ENCODE measurements around the gene TYW3. TPM values are rescaled to one million over a fixed set of nuclear protein-coding genes. Genes with fewer than 3 reads are reported as not detected.

TYW3 gene
- total RNA-seq, 4 donors from 2014 or later, result 11.1 to 14.6 (median 13.3) TPM

GRCh38 chr1:74690364-74690696 lies 42.6 kb upstream of the TYW3 start:
- 0 to 2% methylated on average over 2 of the region's 2 CpGs for WGBS, 2 donors
- H3K4me3 ChIP-seq, result no peak overlapping the region
- H3K27ac ChIP-seq, result no peak overlapping the region
- H3K27me3 ChIP-seq, result no peaks in the 10 kb centered on the region
- H3K4me1 ChIP-seq, result no peaks in the 10 kb centered on the region
- TF ChIP-seq EP300 (IDR thresholded peaks at IDR 0.05) (no peak), POLR2A (IDR thresholded peaks at IDR 0.05) (no peak), CTCF (IDR thresholded peaks at IDR 0.05) (no peak)
- no peaks in the 10 kb centered on the region for H3K9me3 ChIP-seq
- no peak for DNase-seq (ENCODE audit: low spot score in 2 of 2)
- no peaks in the 10 kb centered on the region for H3K36me3 ChIP-seq

GRCh38 chr1:74690909-74691308 lies 42.0 kb upstream of the TYW3 start:
- Histone ChIP-seq H3K9me3 (no peaks in the 10 kb centered on the region), H3K27ac (no peak overlapping the region), H3K4me3 (no peak overlapping the region), H3K4me1 (no peaks in the 10 kb centered on the region), H3K27me3 (no peaks in the 10 kb centered on the region), H3K36me3 (no peaks in the 10 kb centered on the region)
- WGBS, 2 donors, result 84 to 85% methylated on average over 4 of the region's 4 CpGs
- TF ChIP-seq EP300 (IDR thresholded peaks at IDR 0.05) (no peak), CTCF (IDR thresholded peaks at IDR 0.05) (no peak), POLR2A (IDR thresholded peaks at IDR 0.05) (no peak)
- no peak for DNase-seq (ENCODE audit: low spot score in 2 of 2)

GRCh38 chr1:74693473-74693872 lies 39.5 kb upstream of the TYW3 start:
- H3K27ac ChIP-seq, result no peak overlapping the region
- 70 to 89% methylated on average over 2 of the region's 2 CpGs for WGBS, 2 donors
- H3K4me1 ChIP-seq, result no peaks in the 10 kb centered on the region
- no peak for TF ChIP-seq EP300 (IDR thresholded peaks at IDR 0.05)
- TF ChIP-seq POLR2A (IDR thresholded peaks at IDR 0.05), result no peak
- no peak overlapping the region for H3K4me3 ChIP-seq
- DNase-seq (ENCODE audit: low spot score in 2 of 2), result no peak
- no peaks in the 10 kb centered on the region for H3K36me3 ChIP-seq
- H3K9me3 ChIP-seq, result no peaks in the 10 kb centered on the region
- no peaks in the 10 kb centered on the region for H3K27me3 ChIP-seq

- no peaks in the 10 kb centered on the region for H3K4me1 ChIP-seq
- no peak overlapping the region for H3K4me3 ChIP-seq
- H3K9me3 ChIP-seq, result no peaks in the 10 kb centered on the region
- H3K27me3 ChIP-seq, result no peaks in the 10 kb centered on the region
- DNase-seq (ENCODE audit: low spot score in 2 of 2), result no peak
- no peak for TF ChIP-seq EP300 (IDR thresholded peaks at IDR 0.05)
- peaks cover 0 to 10% (median 0%) of the 10 kb centered on the region in 3 donors for H3K36me3 ChIP-seq
- 86 to 93% methylated on average over 2 of the region's 2 CpGs for WGBS, 2 donors
- no peak overlapping the region for H3K27ac ChIP-seq
These were observed 35.1 kb upstream of the TYW3 start for GRCh38 chr1:74697832-74698231.

- H3K4me1 ChIP-seq, result no peaks in the 10 kb centered on the region
- H3K27me3 ChIP-seq, result no peaks in the 10 kb centered on the region
- TF ChIP-seq CTCF (IDR thresholded peaks at IDR 0.05) (no peak), EP300 (IDR thresholded peaks at IDR 0.05) (no peak), POLR2A (IDR thresholded peaks at IDR 0.05) (no peak)
- H3K4me3 ChIP-seq, result no peak overlapping the region
- H3K9me3 ChIP-seq, result no peaks in the 10 kb centered on the region
- no peak overlapping the region for H3K27ac ChIP-seq
- no peak for DNase-seq (ENCODE audit: low spot score in 2 of 2)
- H3K36me3 ChIP-seq, result peaks cover 0 to 21% (median 0%) of the 10 kb centered on the region in 3 donors
These were observed 33.6 kb upstream of the TYW3 start for GRCh38 chr1:74699331-74699730.

GRCh38 chr1:74703386-74704182 lies 29.4 kb upstream of the TYW3 start:
- TF ChIP-seq POLR2A (IDR thresholded peaks at IDR 0.05) (no peak), EP300 (IDR thresholded peaks at IDR 0.05) (no peak), CTCF (IDR thresholded peaks at IDR 0.05) (no peak)
- no peaks in the 10 kb centered on the region for H3K9me3 ChIP-seq
- H3K27me3 ChIP-seq, result no peaks in the 10 kb centered on the region
- H3K4me3 ChIP-seq, result no peak overlapping the region
- no peaks in the 10 kb centered on the region for H3K4me1 ChIP-seq
- H3K27ac ChIP-seq, result no peak overlapping the region
- WGBS, 2 donors, result 88 to 95% methylated on average over 6 of the region's 6 CpGs
- H3K36me3 ChIP-seq, result peaks cover 0 to 57% (median 0%) of the 10 kb centered on the region in 3 donors
- no peak for DNase-seq (ENCODE audit: low spot score in 2 of 2)

Data from tibial nerve (tissue), 4 donors.